GM12878 (cell line): ENCODE results near the gene MTRF1L. TPM values are rescaled to one million over a fixed set of nuclear protein-coding genes. Genes with fewer than 3 reads are reported as not detected.

Experiments
- CHD2 ChIP-seq: IDR thresholded peaks from 2 replicates; pipeline ENCODE4 v1.6.1; 2011; ENCODE audit warnings: low read depth, low read length, improper control_type of control experiment, borderline replicate concordance
- CHD4 ChIP-seq: fragments of 200-600 bp; sonication (generic); IDR thresholded peaks from 2 replicates; pipeline ENCODE4 v1.6.1; 2016; ENCODE audit warnings: mild to moderate bottlenecking
- ESRRA ChIP-seq: IDR thresholded peaks from 2 replicates; pipeline ENCODE4 v1.6.1; 2012; ENCODE audit warnings: mild to moderate bottlenecking, low read length, improper control_type of control experiment
- EZH2 ChIP-seq: IDR thresholded peaks from 2 replicates; pipeline ENCODE4 v1.6.1; 2012; ENCODE audit warnings: low read depth, mild to moderate bottlenecking, control low read depth, inconsistent platforms, low read length, borderline replicate concordance; ENCODE audit not compliant: control insufficient read depth
- GABPA ChIP-seq: IDR thresholded peaks from 2 replicates; pipeline ENCODE4 v1.6.1; 2014; ENCODE audit warnings: antibody characterized with exemption, low read depth, mild to moderate bottlenecking, inconsistent platforms
- HSF1 ChIP-seq: fragments of 150-350 bp; IDR thresholded peaks from 2 replicates; pipeline ENCODE4 v1.6.1; 2014; ENCODE audit warnings: mild to moderate bottlenecking, low read depth, low read length
- IRF5 ChIP-seq: fragments of 450-650 bp; IDR thresholded peaks from 2 replicates; pipeline ENCODE4 v1.6.1; 2017; ENCODE audit warnings: borderline replicate concordance
- KDM1A ChIP-seq: fragments of 200-600 bp; sonication (generic); IDR thresholded peaks from 2 replicates; pipeline ENCODE4 v1.6.1; 2016; ENCODE audit warnings: borderline replicate concordance
- MTA3 ChIP-seq: IDR thresholded peaks from 2 replicates; pipeline ENCODE4 v1.6.1; 2012; ENCODE audit warnings: low read length, inconsistent platforms, borderline replicate concordance
- MXI1 ChIP-seq: fragments of 150-350 bp; IDR thresholded peaks from 2 replicates; pipeline ENCODE4 v1.6.1; 2011; ENCODE audit warnings: low read depth, mild to moderate bottlenecking, inconsistent platforms, low read length, improper control_type of control experiment
- NFXL1 ChIP-seq: fragments of 450-650 bp; IDR thresholded peaks from 2 replicates; pipeline ENCODE4 v1.6.1; 2017; ENCODE audit warnings: antibody characterized with exemption, mild to moderate bottlenecking, borderline replicate concordance
- NFYA ChIP-seq: IDR thresholded peaks from 2 replicates; pipeline ENCODE4 v1.6.1; 2011; ENCODE audit warnings: low read depth, mild to moderate bottlenecking, low read length, improper control_type of control experiment, borderline replicate concordance
- POU2F2 ChIP-seq: IDR thresholded peaks from 3 replicates; pipeline ENCODE4 v1.6.1; 2011; ENCODE audit warnings: low read depth, mild to moderate bottlenecking, low read length, borderline replicate concordance
- RUNX3 ChIP-seq: IDR thresholded peaks from 2 replicates; pipeline ENCODE4 v1.6.1; 2012; ENCODE audit warnings: low read length, inconsistent platforms
- SMAD1 ChIP-seq: fragments of 450-650 bp; IDR thresholded peaks from 2 replicates; pipeline ENCODE4 v1.6.1; 2018; ENCODE audit warnings: mild to moderate bottlenecking, low read depth; ENCODE audit not compliant: partially characterized antibody
- TBL1XR1 ChIP-seq: IDR thresholded peaks from 2 replicates; pipeline ENCODE4 v1.6.1; 2012; ENCODE audit warnings: low read depth, low read length, improper control_type of control experiment
- TCF3 ChIP-seq: IDR thresholded peaks from 2 replicates; pipeline ENCODE4 v1.6.1; 2012; ENCODE audit warnings: low read depth, mild to moderate bottlenecking, low read length, borderline replicate concordance; ENCODE audit not compliant: insufficient read depth
- ZBED1 ChIP-seq: IDR thresholded peaks from 2 replicates; pipeline ENCODE4 v1.6.1; 2016; ENCODE audit warnings: borderline replicate concordance
- ZBTB4 ChIP-seq: fragments of 450-650 bp; formaldehyde crosslinking; IDR thresholded peaks from 2 replicates; pipeline ENCODE4 v1.4.0; 2022; ENCODE audit warnings: mild to moderate bottlenecking, moderate library complexity
- ZNF217 ChIP-seq: fragments of 450-650 bp; IDR thresholded peaks from 2 replicates; pipeline ENCODE4 v1.6.1; 2017; ENCODE audit warnings: antibody characterized with exemption, mild to moderate bottlenecking
- polyA plus RNA-seq, 11 experiments: library from polyadenylated mRNA; depleted of rRNA in 4 of 11; unstranded in 6 of 11; stranded (reverse) in 5 of 11; fragments of >200 nt; fragmentation: Nextera tagmentation in 4 of 11; fragmentation: Illumina TruSeq in 1 of 11; extraction: Ambion mirVana in 4 of 11; extraction: Trizol in 1 of 11; gene quantifications; 1 replicate in 1 of 11; 2 replicates in 10 of 11; pipeline versions ENCODE4 v1.2.1 to v1.2.3, GENCODE V29; 2011 to 2016; ENCODE audit warnings: inconsistent platforms in 2 of 11, missing spikeins in 2 of 11, low read depth in 1 of 11
- total RNA-seq, 4 experiments: library from RNA; depleted of rRNA in 3 of 4; stranded (reverse); fragments of >200 nt in 3 of 4; fragmentation: Illumina TruSeq in 1 of 4; extraction: Trizol in 1 of 4; gene quantifications; 2 replicates each; pipeline versions ENCODE4 v1.2.1 to v1.2.3, GENCODE V29; 2013 to 2021

Gene MTRF1L
- total and polyA plus RNA-seq, 10 of the 15 experiments (the other 5 are each of a cell fraction or from before 2014, with no cell fraction given), result 5.1 to 21.6 (median 16.1) TPM

- TF ChIP-seq RUNX3 (no peak; the same call in 1 of the 2 replicates), ZBED1 (no peak), KDM1A (no peak), SMAD1 (no peak), TBL1XR1 (no peak), CHD2 (no peak), ESRRA (no peak), POU2F2 (no peak; the same call in 2 of the 3 replicates), IRF5 (no peak), EZH2 (no peak), HSF1 (no peak), MXI1 (no peak), CHD4 (no peak), MTA3 (no peak), ZNF217 (no peak), GABPA (no peak), ZBTB4 (CRISPR knock-in tag) (no peak), NFYA (no peak), TCF3 (no peak), NFXL1 (no peak)
These were observed 18.6 kb downstream of the MTRF1L start (continued) for GRCh38 chr6:152983637-152984512.
